A549 (cell line): ENCODE data around the gene TIAM2.

Experiments used
- CTCF ChIP-seq: fragments of >200 bp; sonication (Bioruptor Twin); formaldehyde crosslinking; IDR thresholded peaks from 3 replicates; pipeline ENCODE4 v1.5.1; 2016
- PBX3 ChIP-seq: IDR thresholded peaks from 2 replicates; pipeline ENCODE4 v1.6.1; 2012
- POLR2A ChIP-seq: IDR thresholded peaks from 2 replicates; pipeline ENCODE4 v1.6.1; 2012; ENCODE audit warnings: mild to moderate bottlenecking, low read length
- SREBF2 ChIP-seq: fragments of 450-650 bp; IDR thresholded peaks from 2 replicates; pipeline ENCODE4 v1.6.1; 2014; ENCODE audit warnings: mild to moderate bottlenecking, moderate library complexity

GRCh38 chr6:155196911-155197310, 201.8 kb downstream of the TIAM2 start:
- TF ChIP-seq POLR2A (no peak), CTCF (no peak), PBX3 (no peak), SREBF2 (no peak)
